ENCODE measurements around the gene GJA9.
"Not testable (repeated sequence)": the region's sequence is repeated elsewhere in the genome, so short reads cannot be mapped to it uniquely, and the experiment has no call there.

DNA sequence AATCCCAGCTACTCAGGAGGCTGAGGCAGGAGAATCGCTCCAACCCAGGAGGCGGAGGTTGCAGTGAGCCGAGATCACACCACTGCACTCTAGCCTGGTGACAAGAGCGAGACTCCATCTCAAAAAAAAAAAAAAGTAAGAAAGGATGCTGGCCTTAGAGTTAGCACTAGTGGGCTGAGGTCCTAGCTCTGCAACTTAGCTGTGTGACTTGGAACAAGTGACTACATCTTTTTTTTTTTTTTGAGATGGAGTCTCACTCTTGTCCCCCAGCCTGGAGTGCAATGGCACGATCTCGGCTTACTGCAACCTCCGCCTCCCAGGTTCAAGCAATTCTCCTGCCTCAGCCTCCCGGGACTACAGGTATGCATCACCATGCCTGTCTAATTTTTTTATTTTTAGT is 33.5 kb upstream of the GJA9 start:
- not testable (repeated sequence) for TF ChIP-seq CTCF, POLR2A (IDR thresholded peaks at IDR 0.05)
